GM12878 (cell line): ENCODE measurements around the gene ASPHD1.

Experiments used
- CBX3 ChIP-seq: fragments of 200-600 bp; sonication (generic); IDR thresholded peaks from 2 replicates; pipeline ENCODE4 v1.6.1; 2016; ENCODE audit warnings: low read depth, borderline replicate concordance
- CHD1 ChIP-seq: IDR thresholded peaks from 2 replicates; pipeline ENCODE4 v1.6.1; 2012; ENCODE audit warnings: low read depth, low read length, improper control_type of control experiment
- PML ChIP-seq: IDR thresholded peaks from 2 replicates; pipeline ENCODE4 v1.6.1; 2012; ENCODE audit warnings: low read length, inconsistent platforms
- POLR2A ChIP-seq: IDR thresholded peaks from 2 replicates; pipeline ENCODE4 v1.6.1; 2011; ENCODE audit warnings: low read depth, mild to moderate bottlenecking, low read length
- POLR2AphosphoS5 ChIP-seq: IDR thresholded peaks from 2 replicates; pipeline ENCODE4 v1.6.1; 2011; ENCODE audit warnings: mild to moderate bottlenecking, low read length, inconsistent platforms
- TCF12 ChIP-seq: IDR thresholded peaks from 2 replicates; pipeline ENCODE4 v1.6.1; 2011; ENCODE audit warnings: low read depth, mild to moderate bottlenecking, low read length
- YY1 ChIP-seq: IDR thresholded peaks from 2 replicates; pipeline ENCODE4 v1.6.1; 2011; ENCODE audit warnings: low read depth, mild to moderate bottlenecking, low read length
- ZNF217 ChIP-seq: fragments of 450-650 bp; IDR thresholded peaks from 2 replicates; pipeline ENCODE4 v1.6.1; 2017; ENCODE audit warnings: antibody characterized with exemption, mild to moderate bottlenecking
- TF ChIP-seq, protein P1 (sequence below), 3 experiments: IDR thresholded peaks in 2 of 3; conservative IDR thresholded peaks in 1 of 3; 2 replicates each; pipeline ENCODE4 v1.5.1; 2011; ENCODE audit warnings: low read depth in 3 of 3, low read length in 3 of 3, mild to moderate bottlenecking in 3 of 3, control low read depth in 2 of 3, moderate library complexity in 2 of 3, inconsistent platforms in 1 of 3, mixed read lengths in 1 of 3; ENCODE audit not compliant: control insufficient read depth in 2 of 3, insufficient read depth in 1 of 3; ENCODE audit errors: extremely low read depth in 1 of 3

DNA sequence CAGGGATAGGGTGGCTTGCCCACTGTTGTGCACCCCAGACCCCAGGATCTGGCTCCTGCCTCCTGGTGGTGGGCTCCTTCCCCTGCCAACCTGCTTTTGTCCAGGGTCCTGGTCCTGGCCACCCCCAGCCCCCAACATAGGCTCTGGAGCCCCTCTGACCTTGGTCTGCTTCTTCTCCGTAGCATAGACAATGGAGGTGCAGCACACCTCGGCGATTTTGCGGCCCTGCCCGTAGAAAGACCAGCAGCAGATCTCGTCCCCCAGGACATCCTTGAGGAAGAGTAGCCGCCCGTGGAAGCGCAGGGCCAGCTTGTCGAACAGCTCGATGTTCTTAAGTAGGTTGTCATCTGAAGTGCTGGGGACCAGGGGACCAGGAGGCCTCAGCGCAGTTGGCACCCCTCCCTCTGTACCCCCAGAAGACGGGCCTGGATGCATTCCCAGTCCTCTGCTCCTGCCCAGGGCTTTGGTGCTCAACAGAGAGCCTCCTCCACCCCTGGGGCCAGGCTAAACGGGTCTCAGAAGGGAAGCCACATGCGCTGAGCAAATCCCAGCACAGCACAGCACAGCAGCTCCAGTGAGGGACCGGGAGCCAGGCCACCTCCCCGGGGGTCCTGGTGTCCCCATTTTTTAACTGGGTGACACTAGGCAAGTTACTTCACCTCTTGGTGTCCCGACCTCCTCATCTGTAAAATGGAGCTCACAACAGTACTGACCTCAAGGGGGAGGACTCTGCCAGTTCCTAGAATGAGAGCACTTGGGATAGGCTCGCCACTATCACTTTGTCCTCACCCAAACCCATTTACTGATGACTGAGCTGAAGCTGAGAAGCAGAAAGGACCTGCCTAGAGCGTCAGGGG is 10.8 kb downstream of the ASPHD1 start:
- TF ChIP-seq, protein P1, sequence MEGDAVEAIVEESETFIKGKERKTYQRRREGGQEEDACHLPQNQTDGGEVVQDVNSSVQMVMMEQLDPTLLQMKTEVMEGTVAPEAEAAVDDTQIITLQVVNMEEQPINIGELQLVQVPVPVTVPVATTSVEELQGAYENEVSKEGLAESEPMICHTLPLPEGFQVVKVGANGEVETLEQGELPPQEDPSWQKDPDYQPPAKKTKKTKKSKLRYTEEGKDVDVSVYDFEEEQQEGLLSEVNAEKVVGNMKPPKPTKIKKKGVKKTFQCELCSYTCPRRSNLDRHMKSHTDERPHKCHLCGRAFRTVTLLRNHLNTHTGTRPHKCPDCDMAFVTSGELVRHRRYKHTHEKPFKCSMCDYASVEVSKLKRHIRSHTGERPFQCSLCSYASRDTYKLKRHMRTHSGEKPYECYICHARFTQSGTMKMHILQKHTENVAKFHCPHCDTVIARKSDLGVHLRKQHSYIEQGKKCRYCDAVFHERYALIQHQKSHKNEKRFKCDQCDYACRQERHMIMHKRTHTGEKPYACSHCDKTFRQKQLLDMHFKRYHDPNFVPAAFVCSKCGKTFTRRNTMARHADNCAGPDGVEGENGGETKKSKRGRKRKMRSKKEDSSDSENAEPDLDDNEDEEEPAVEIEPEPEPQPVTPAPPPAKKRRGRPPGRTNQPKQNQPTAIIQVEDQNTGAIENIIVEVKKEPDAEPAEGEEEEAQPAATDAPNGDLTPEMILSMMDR (IDR thresholded peaks at IDR 0.05 in 2 of 3, conservative IDR thresholded peaks at IDR 0.05 in 1 of 3; ENCODE audit: control insufficient read depth in 2 of 3, extremely low read depth in 1 of 3, insufficient read depth in 1 of 3, low read depth in 3 of 3, low read length in 3 of 3), result 0 out of 6 replicates have a peak, but pooled peaks of 1 of the 3 experiments have one; percentile 1
- TF ChIP-seq YY1 (no peak), POLR2AphosphoS5 (no peak), POLR2A (no peak), PML (no peak), ZNF217 (no peak), TCF12 (no peak), CHD1 (no peak), CBX3 (no peak)
